Measurements from ENCODE around the gene HSFX3.
"Not testable (repeated sequence)": the region's sequence is repeated elsewhere in the genome, so short reads cannot be mapped to it uniquely, and the experiment has no call there.

Gene HSFX3

GRCh38 chrX:149531599-149531998 lies 18.1 kb downstream of the HSFX3 start:
- TF ChIP-seq CTCF (IDR thresholded peaks at IDR 0.05; ENCODE audit: extremely low read depth, insufficient read depth, missing control alignments), result no peak
- DNase-seq (ENCODE audit: low spot score), result no peak
- in situ Hi-C loops (cut with MboI; ENCODE audit: low pct_unique_long_range_greater_than_20kb, low sequenced_read_pairs, unreplicated experiment), result no loop called here

- DNase-seq (ENCODE audit: low spot score), result no peak
- no peak for TF ChIP-seq CTCF (IDR thresholded peaks at IDR 0.05; ENCODE audit: extremely low read depth, insufficient read depth, missing control alignments)
- in situ Hi-C loops (cut with MboI; ENCODE audit: low pct_unique_long_range_greater_than_20kb, low sequenced_read_pairs, unreplicated experiment), result no loop called here
Measured at GRCh38 chrX:149528381-149528780, 21.3 kb downstream of the HSFX3 start.

GRCh38 chrX:149527705-149528104 lies 22.0 kb downstream of the HSFX3 start:
- no peak for DNase-seq (ENCODE audit: low spot score)

DNA sequence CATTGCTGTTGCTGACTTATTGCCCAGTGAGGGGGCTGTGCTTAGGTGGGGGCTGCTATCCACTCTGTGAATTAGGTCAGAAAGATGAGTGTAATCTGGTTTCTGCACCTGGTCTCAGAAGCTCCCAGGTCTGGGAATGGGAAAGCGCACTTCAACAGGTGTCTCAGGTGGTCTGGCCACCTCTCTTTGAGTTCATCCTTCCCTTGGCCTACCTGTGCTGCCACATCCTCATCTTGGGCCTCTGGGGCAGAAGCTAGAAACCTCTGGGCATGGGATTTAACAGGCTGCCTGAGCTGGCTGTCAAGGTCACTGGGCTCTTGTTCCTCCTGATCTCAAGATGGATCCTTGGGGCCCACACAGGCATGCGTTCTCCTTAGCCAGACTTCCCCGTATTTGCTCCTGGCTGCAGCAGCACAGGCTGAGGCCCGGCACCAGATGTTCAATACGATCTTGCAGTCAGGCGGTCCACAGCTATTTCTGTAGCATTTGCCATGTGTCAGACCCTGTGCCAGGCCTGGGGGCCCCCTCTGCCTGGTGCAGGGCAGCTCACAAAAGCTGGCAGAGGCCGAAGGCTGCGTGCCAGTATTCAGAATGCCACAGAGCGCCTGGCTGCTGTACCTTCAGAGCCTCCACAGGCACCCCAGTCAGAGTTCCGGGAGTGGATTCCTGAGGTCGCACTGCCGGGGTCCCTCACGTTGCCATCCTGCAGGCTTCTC lies 23.2 kb downstream of the HSFX3 start:
- in situ Hi-C loops (cut with MboI; ENCODE audit: low pct_unique_long_range_greater_than_20kb, low sequenced_read_pairs, unreplicated experiment); DNase-seq (ENCODE audit: low spot score): not testable (repeated sequence)

More at GRCh38 chrX:149527705-149528104, 22.0 kb downstream of the HSFX3 start:
- TF ChIP-seq CTCF (IDR thresholded peaks at IDR 0.05; ENCODE audit: extremely low read depth, insufficient read depth, missing control alignments), result peak; percentile 56
- in situ Hi-C loops (cut with MboI; ENCODE audit: low pct_unique_long_range_greater_than_20kb, low sequenced_read_pairs, unreplicated experiment), result no loop called here

- in situ Hi-C loops (cut with MboI; ENCODE audit: low pct_unique_long_range_greater_than_20kb, low sequenced_read_pairs, unreplicated experiment); DNase-seq (ENCODE audit: low spot score): not testable (repeated sequence)
Measured at GRCh38 chrX:149525903-149526302, 23.8 kb downstream of the HSFX3 start.

DNA sequence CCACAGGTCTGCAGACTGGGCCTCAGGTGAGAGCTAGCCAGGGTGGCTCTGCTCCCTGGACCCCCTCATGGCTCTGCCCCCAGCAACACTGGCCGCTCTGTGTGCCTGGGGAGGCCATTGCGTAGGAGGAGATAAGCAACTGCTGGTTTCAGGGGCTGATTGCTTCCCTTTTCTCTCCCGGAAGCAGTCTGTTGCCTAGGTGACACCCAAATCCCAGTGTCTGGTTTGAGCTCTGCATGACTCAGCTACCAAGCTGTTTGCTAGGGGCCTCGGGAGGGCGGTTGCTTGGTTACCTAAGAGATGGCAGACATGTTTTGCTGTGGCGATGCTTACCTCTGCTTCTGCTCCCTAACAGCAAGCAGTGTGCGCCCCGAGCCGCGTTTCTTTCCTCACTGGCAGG lies 24.3 kb downstream of the HSFX3 start:
- DNase-seq (ENCODE audit: low spot score); in situ Hi-C loops (cut with MboI; ENCODE audit: low pct_unique_long_range_greater_than_20kb, low sequenced_read_pairs, unreplicated experiment): not testable (repeated sequence)

- in situ Hi-C loops (cut with MboI; ENCODE audit: low pct_unique_long_range_greater_than_20kb, low sequenced_read_pairs, unreplicated experiment), result no loop called here
- no peak for TF ChIP-seq CTCF (IDR thresholded peaks at IDR 0.05; ENCODE audit: extremely low read depth, insufficient read depth, missing control alignments)
- no peak for DNase-seq (ENCODE audit: low spot score)
Measured at GRCh38 chrX:149522916-149523315, 26.8 kb downstream of the HSFX3 start.

DNA sequence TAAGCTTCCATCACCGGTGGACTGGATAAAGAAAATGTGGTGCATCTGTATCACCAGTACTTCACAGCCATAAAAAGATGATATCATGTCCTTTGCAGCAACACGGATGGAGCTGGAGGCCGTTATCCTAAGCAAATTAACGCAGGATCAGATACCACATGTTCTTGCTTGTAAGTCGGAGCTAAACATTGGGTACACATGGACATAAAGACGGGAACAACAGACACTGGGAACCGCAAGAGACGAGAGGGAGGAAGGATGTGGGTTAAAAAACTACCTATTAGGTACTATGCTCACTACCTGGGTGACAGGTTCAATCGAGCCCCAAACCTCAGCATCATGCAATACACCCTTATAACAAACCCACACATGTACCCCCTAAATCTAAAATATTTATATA lies 28.3 kb downstream of the HSFX3 start:
- in situ Hi-C loops (cut with MboI; ENCODE audit: low pct_unique_long_range_greater_than_20kb, low sequenced_read_pairs, unreplicated experiment), result no loop called here
- no peak for DNase-seq (ENCODE audit: low spot score)
- TF ChIP-seq CTCF (IDR thresholded peaks at IDR 0.05; ENCODE audit: extremely low read depth, insufficient read depth, missing control alignments), result no peak

DNA sequence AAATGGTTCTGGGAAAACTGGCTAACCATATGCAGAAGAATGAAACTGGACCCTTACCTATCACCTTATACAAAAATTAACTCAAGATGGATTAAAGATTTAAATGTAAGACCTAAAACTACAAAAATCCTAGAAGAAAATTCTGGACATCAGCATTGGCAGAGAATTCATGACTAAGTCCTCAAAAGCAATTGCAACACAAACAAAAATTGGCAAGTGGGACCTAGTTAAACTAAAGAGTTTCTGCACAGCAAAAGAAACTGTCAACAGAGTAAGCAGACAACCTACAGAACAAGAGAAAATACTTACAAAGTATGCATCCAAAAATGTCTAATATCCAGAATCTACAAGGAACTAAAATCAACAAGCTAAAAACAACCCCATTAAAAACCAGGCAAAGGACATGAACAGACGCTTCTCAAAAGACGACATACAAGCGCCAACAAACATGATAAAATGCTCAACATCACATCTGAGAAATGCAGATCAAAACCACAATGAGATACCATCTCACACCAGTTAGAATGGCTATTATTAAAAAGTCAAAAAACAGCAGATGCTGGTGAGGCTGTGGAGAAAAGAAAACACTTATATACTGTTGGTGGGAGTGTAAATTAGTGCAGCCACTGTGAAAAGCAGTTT lies 29.0 kb downstream of the HSFX3 start:
- in situ Hi-C loops (cut with MboI; ENCODE audit: low pct_unique_long_range_greater_than_20kb, low sequenced_read_pairs, unreplicated experiment); DNase-seq (ENCODE audit: low spot score): not testable (repeated sequence)
